ENCODE results near the gene PTPN1.
"Not testable (repeated sequence)": the region's sequence is repeated elsewhere in the genome, so short reads cannot be mapped to it uniquely, and the experiment has no call there.

The PTPN1 gene

GRCh38 chr20:50493881-50494253 is 16.3 kb upstream of the PTPN1 start:
- Histone ChIP-seq H3K9me3 (ENCODE audit: control insufficient read depth, insufficient read depth, low read length) (no peaks in the 10 kb centered on the region), H3K4me1 (ENCODE audit: insufficient read depth, low read length) (no peaks in the 10 kb centered on the region; the same call in 1 of the 2 replicates), H3K36me3 (ENCODE audit: insufficient read depth, low read length) (no peaks in the 10 kb centered on the region), H3K9ac (ENCODE audit: low read depth, low read length) (no peak overlapping the region)

GRCh38 chr20:50494428-50494827 is 15.8 kb upstream of the PTPN1 start:
- Histone ChIP-seq H3K9ac (ENCODE audit: low read depth, low read length) (no peak overlapping the region), H3K9me3 (ENCODE audit: control insufficient read depth, insufficient read depth, low read length) (no peaks in the 10 kb centered on the region), H3K4me1 (ENCODE audit: insufficient read depth, low read length) (no peaks in the 10 kb centered on the region; the same call in 1 of the 2 replicates), H3K36me3 (ENCODE audit: insufficient read depth, low read length) (no peaks in the 10 kb centered on the region)

GRCh38 chr20:50496773-50497385 is 13.3 kb upstream of the PTPN1 start:
- no peaks in the 10 kb centered on the region for H3K4me1 ChIP-seq (ENCODE audit: insufficient read depth, low read length)
- H3K9ac ChIP-seq (ENCODE audit: low read depth, low read length): no peak overlapping the region
- no peaks in the 10 kb centered on the region for H3K9me3 ChIP-seq (ENCODE audit: control insufficient read depth, insufficient read depth, low read length)
- no peaks in the 10 kb centered on the region for H3K36me3 ChIP-seq (ENCODE audit: insufficient read depth, low read length)

- Histone ChIP-seq H3K9ac (ENCODE audit: low read depth, low read length) (no peak overlapping the region), H3K36me3 (ENCODE audit: insufficient read depth, low read length) (no peaks in the 10 kb centered on the region), H3K4me1 (ENCODE audit: insufficient read depth, low read length) (no peaks in the 10 kb centered on the region), H3K9me3 (ENCODE audit: control insufficient read depth, insufficient read depth, low read length) (no peaks in the 10 kb centered on the region)
These were observed 12.0 kb upstream of the PTPN1 start for GRCh38 chr20:50498071-50498776.

- Histone ChIP-seq H3K9me3 (ENCODE audit: control insufficient read depth, insufficient read depth, low read length) (no peaks in the 10 kb centered on the region), H3K9ac (ENCODE audit: low read depth, low read length) (no peak overlapping the region), H3K4me1 (ENCODE audit: insufficient read depth, low read length) (no peaks in the 10 kb centered on the region), H3K36me3 (ENCODE audit: insufficient read depth, low read length) (no peaks in the 10 kb centered on the region)
These were observed 10.2 kb upstream of the PTPN1 start for GRCh38 chr20:50499938-50500337.

- H3K36me3 ChIP-seq (ENCODE audit: insufficient read depth, low read length): no peaks in the 10 kb centered on the region
- H3K9me3 ChIP-seq (ENCODE audit: control insufficient read depth, insufficient read depth, low read length): no peaks in the 10 kb centered on the region
- no peaks in the 10 kb centered on the region for H3K4me1 ChIP-seq (ENCODE audit: insufficient read depth, low read length)
- no peak overlapping the region for H3K9ac ChIP-seq (ENCODE audit: low read depth, low read length)
These were observed 8.0 kb upstream of the PTPN1 start for GRCh38 chr20:50501972-50502745.

- no peaks in the 10 kb centered on the region for H3K9me3 ChIP-seq (ENCODE audit: control insufficient read depth, insufficient read depth, low read length)
- H3K4me1 ChIP-seq (ENCODE audit: insufficient read depth, low read length): no peaks in the 10 kb centered on the region
- no peak overlapping the region for H3K9ac ChIP-seq (ENCODE audit: low read depth, low read length)
- H3K36me3 ChIP-seq (ENCODE audit: insufficient read depth, low read length): no peaks in the 10 kb centered on the region
These were observed 5.9 kb upstream of the PTPN1 start for GRCh38 chr20:50504231-50504823.

- H3K9ac ChIP-seq (ENCODE audit: low read depth, low read length): no peak overlapping the region
- no peaks in the 10 kb centered on the region for H3K36me3 ChIP-seq (ENCODE audit: insufficient read depth, low read length)
- H3K9me3 ChIP-seq (ENCODE audit: control insufficient read depth, insufficient read depth, low read length): no peaks in the 10 kb centered on the region
- 0 out of 2 replicates have a peak, but pooled peaks cover 4% of the 10 kb centered on the region for H3K4me1 ChIP-seq (ENCODE audit: insufficient read depth, low read length)
These were observed 4.0 kb upstream of the PTPN1 start for GRCh38 chr20:50506270-50506579.

- H3K9me3 ChIP-seq (ENCODE audit: control insufficient read depth, insufficient read depth, low read length); H3K36me3 ChIP-seq (ENCODE audit: insufficient read depth, low read length); H3K9ac ChIP-seq (ENCODE audit: low read depth, low read length): not testable (repeated sequence)
- H3K4me1 ChIP-seq (ENCODE audit: insufficient read depth, low read length): peaks cover 13% of the 10 kb centered on the region; the same call in 1 of the 2 replicates
These were observed 2.4 kb upstream of the PTPN1 start for GRCh38 chr20:50507745-50508144.

GRCh38 chr20:50508171-50508755 is 1.9 kb upstream of the PTPN1 start:
- Histone ChIP-seq H3K9me3 (ENCODE audit: control insufficient read depth, insufficient read depth, low read length) (no peaks in the 10 kb centered on the region), H3K4me1 (ENCODE audit: insufficient read depth, low read length) (peaks cover 16% of the 10 kb centered on the region; the same call in 1 of the 2 replicates), H3K9ac (ENCODE audit: low read depth, low read length) (no peak overlapping the region), H3K36me3 (ENCODE audit: insufficient read depth, low read length) (no peaks in the 10 kb centered on the region)

GRCh38 chr20:50510706-50511542 is 741 bp downstream of the PTPN1 start:
- H3K36me3 ChIP-seq (ENCODE audit: insufficient read depth, low read length): no peaks in the 10 kb centered on the region
- no peaks in the 10 kb centered on the region for H3K9me3 ChIP-seq (ENCODE audit: control insufficient read depth, insufficient read depth, low read length)
- H3K4me1 ChIP-seq (ENCODE audit: insufficient read depth, low read length): peaks cover 23% of the 10 kb centered on the region
- H3K9ac ChIP-seq (ENCODE audit: low read depth, low read length): peak overlapping the region; percentile 85

- peaks cover 23% of the 10 kb centered on the region for H3K4me1 ChIP-seq (ENCODE audit: insufficient read depth, low read length)
- no peaks in the 10 kb centered on the region for H3K9me3 ChIP-seq (ENCODE audit: control insufficient read depth, insufficient read depth, low read length)
- H3K36me3 ChIP-seq (ENCODE audit: insufficient read depth, low read length): no peaks in the 10 kb centered on the region
- no peak overlapping the region for H3K9ac ChIP-seq (ENCODE audit: low read depth, low read length)
These were observed 2.1 kb downstream of the PTPN1 start for GRCh38 chr20:50512323-50512722.

GRCh38 chr20:50513169-50514034 is 3.2 kb downstream of the PTPN1 start:
- Histone ChIP-seq H3K4me1 (ENCODE audit: insufficient read depth, low read length) (peaks cover 27% of the 10 kb centered on the region), H3K36me3 (ENCODE audit: insufficient read depth, low read length) (no peaks in the 10 kb centered on the region), H3K9me3 (ENCODE audit: control insufficient read depth, insufficient read depth, low read length) (no peaks in the 10 kb centered on the region), H3K9ac (ENCODE audit: low read depth, low read length) (no peak overlapping the region)

All from ES-I3 (cell line).